GM12878 (cell line): ENCODE results near the gene COL4A1. TPM values are rescaled to one million over a fixed set of nuclear protein-coding genes. Genes with fewer than 3 reads are reported as not detected.

Experiments
- ATAC-seq: fragments of 200-7000 bp; cut with Tn5 transposase; 3 replicates; pipeline ENCODE4 v1.9.1; 2020; ENCODE audit warnings: mild to moderate bottlenecking, moderate library complexity
- BruUV-seq: library from RNA; stranded (reverse); fragments of 400-500 nt; replicated peaks from 2 replicates; lab custom pipeline; 2021; lab: Mats Ljungman, UMichigan
- CTCF ChIA-PET: fragments of 300-600 bp; sonication (Branson Sonifier 250); formaldehyde crosslinking; extraction: SDS; loops from one replicate; lab custom pipeline; 2021; ENCODE audit warnings: inconsistent platforms; lab: Yijun Ruan, JAX
- POLR2A ChIA-PET: fragments of 350-600 bp; formaldehyde crosslinking; extraction: SDS; loops from one replicate; lab custom pipeline; 2021; ENCODE audit warnings: inconsistent platforms; lab: Charles Lee
- RAD21 ChIA-PET: fragments of 300-600 bp; sonication (Branson Sonifier 250); formaldehyde crosslinking; loops from one replicate; lab custom pipeline; 2023; ENCODE audit warnings: antibody characterized with exemption; ENCODE audit not compliant: unreplicated experiment; lab: Charles Lee
- SMC1A ChIA-PET: fragments of 300-600 bp; sonication (Branson Sonifier 250); formaldehyde crosslinking; loops from one replicate; lab custom pipeline; 2023; ENCODE audit not compliant: unreplicated experiment, uncharacterized antibody; lab: Charles Lee
- DNase-seq: peaks from one replicate; pipeline ENCODE4 v3.0.0-alpha.2; 2011; ENCODE audit warnings: low read depth, low spot score
- FAIRE-seq: peaks from 3 replicates; lab custom pipeline; 2011; peaks lifted over from hg19 to GRCh38; lab: Jason Lieb, UNC
- H2AFZ ChIP-seq: 2 replicates; pipeline ENCODE4 v1.6.0; 2011; ENCODE audit warnings: low read depth, low read length, control low read depth; ENCODE audit not compliant: control insufficient read depth
- H3K27ac ChIP-seq: 2 replicates; pipeline ENCODE4 v1.5.1; 2011; ENCODE audit warnings: control low read depth; ENCODE audit not compliant: control insufficient read depth, insufficient read depth
- H3K27me3 ChIP-seq, 2 experiments: replicated peaks in 1 of 2; 2 replicates each; pipeline versions ENCODE4 v1.6.0 to v1.6.1; 2011; ENCODE audit warnings: low read length in 1 of 2; ENCODE audit not compliant: control insufficient read depth in 2 of 2, insufficient read depth in 2 of 2
- H3K36me3 ChIP-seq, 2 experiments: 2 replicates each; pipeline ENCODE4 v1.5.1; 2011; ENCODE audit warnings: low read length in 1 of 2; ENCODE audit not compliant: control insufficient read depth in 2 of 2, insufficient read depth in 2 of 2
- H3K4me1 ChIP-seq: 2 replicates; pipeline ENCODE4 v1.6.1; 2011; ENCODE audit warnings: mild to moderate bottlenecking, low read length, moderate library complexity, mixed read lengths; ENCODE audit not compliant: control insufficient read depth, insufficient read depth
- H3K4me2 ChIP-seq: 2 replicates; pipeline ENCODE4 v1.6.0; 2011; ENCODE audit warnings: control low read depth; ENCODE audit not compliant: control insufficient read depth, insufficient read depth
- H3K4me3 ChIP-seq: fragments of 200-600 bp; sonication (generic); 2 replicates; pipeline ENCODE4 v1.5.1; 2016
- H3K79me2 ChIP-seq: 2 replicates; pipeline ENCODE4 v1.6.0; 2011; ENCODE audit warnings: low read length; ENCODE audit not compliant: control insufficient read depth, insufficient read depth
- H3K9ac ChIP-seq: 2 replicates; pipeline ENCODE4 v1.8.0; 2011; ENCODE audit warnings: low read length, control low read depth, mixed read lengths; ENCODE audit not compliant: control insufficient read depth, insufficient read depth
- H3K9me3 ChIP-seq: replicated peaks from 3 replicates; pipeline ENCODE4 v1.5.1; 2011; ENCODE audit warnings: mild to moderate bottlenecking, low read length; ENCODE audit not compliant: control insufficient read depth, insufficient read depth
- H4K20me1 ChIP-seq: 2 replicates; pipeline ENCODE4 v1.6.0; 2011; ENCODE audit not compliant: control insufficient read depth, insufficient read depth
- EED ChIP-seq: sonication (generic); IDR thresholded peaks from 2 replicates; pipeline ENCODE4 v1.6.1; 2016; ENCODE audit warnings: antibody characterized with exemption, low read depth
- EP300 ChIP-seq, 2 experiments: fragments of 150-350 bp in 1 of 2; IDR thresholded peaks; 2 replicates each; pipeline ENCODE4 v1.6.1; 2011 to 2012; ENCODE audit warnings: low read depth in 2 of 2, low read length in 2 of 2, borderline replicate concordance in 1 of 2, improper control_type of control experiment in 1 of 2, inconsistent platforms in 1 of 2; ENCODE audit not compliant: control insufficient read depth in 1 of 2
- NR2C2 ChIP-seq: IDR thresholded peaks from 2 replicates; pipeline ENCODE4 v1.6.1; 2011; ENCODE audit warnings: borderline replicate concordance, low read depth; ENCODE audit not compliant: control insufficient read depth, insufficient read length
- NRF1 ChIP-seq: conservative IDR thresholded peaks from 2 replicates; pipeline ENCODE4 v1.6.1; 2011; ENCODE audit warnings: mild to moderate bottlenecking, low read depth, low read length, improper control_type of control experiment
- WGBS: methylation state at CpG from one replicate; pipeline ENCODE4 v1.1.6; 2016; ENCODE audit warnings: low lambda C conversion rate; ENCODE audit not compliant: insufficient replicate concordance, insufficient coverage; ENCODE audit errors: missing lambda C conversion rate; 5-methylcytosine and 5-hydroxymethylcytosine counted together
- in situ Hi-C: fragments of 300-500 bp; cut with MboI; formaldehyde crosslinking; loops from 9 replicates; pipeline ENCODE4 v1.14.3; 2018; ENCODE audit warnings: mixed read lengths
- intact Hi-C: fragments of 100-400 bp; cut with micrococcal nuclease; formaldehyde crosslinking; loops from one replicate; pipeline ENCODE4 v1.14.2; 2022; ENCODE audit not compliant: unreplicated experiment
- polyA plus RNA-seq, 11 experiments: library from polyadenylated mRNA; depleted of rRNA in 4 of 11; unstranded in 6 of 11; stranded (reverse) in 5 of 11; fragments of >200 nt; fragmentation: Nextera tagmentation in 4 of 11; fragmentation: Illumina TruSeq in 1 of 11; extraction: Ambion mirVana in 4 of 11; extraction: Trizol in 1 of 11; gene quantifications; 1 replicate in 1 of 11; 2 replicates in 10 of 11; pipeline versions ENCODE4 v1.2.1 to v1.2.3, GENCODE V29; 2011 to 2016; ENCODE audit warnings: inconsistent platforms in 2 of 11, missing spikeins in 2 of 11, low read depth in 1 of 11
- total RNA-seq, 4 experiments: library from RNA; depleted of rRNA in 3 of 4; stranded (reverse); fragments of >200 nt in 3 of 4; fragmentation: Illumina TruSeq in 1 of 4; extraction: Trizol in 1 of 4; gene quantifications; 2 replicates each; pipeline versions ENCODE4 v1.2.1 to v1.2.3, GENCODE V29; 2013 to 2021
- TF ChIP-seq, protein P1 (sequence below): IDR thresholded peaks from 2 replicates; pipeline ENCODE4 v1.6.1; 2011; ENCODE audit warnings: low read depth, low read length, improper control_type of control experiment, borderline replicate concordance
- TF ChIP-seq, protein P2 (sequence below): fragments of 450-650 bp; formaldehyde crosslinking; IDR thresholded peaks from 2 replicates; pipeline ENCODE4 v1.5.0; 2022; ENCODE audit warnings: mild to moderate bottlenecking, missing genetic modification characterization
- TF ChIP-seq, protein P3 (sequence below): fragments of 450-650 bp; IDR thresholded peaks from 2 replicates; pipeline ENCODE4 v1.6.1; 2017; ENCODE audit warnings: borderline replicate concordance
- TF ChIP-seq, protein P4 (sequence below): fragments of 450-650 bp; formaldehyde crosslinking; IDR thresholded peaks from 2 replicates; pipeline ENCODE4 v1.4.0; 2020; ENCODE audit warnings: mild to moderate bottlenecking, moderate library complexity
- TF ChIP-seq, protein P5 (sequence below): IDR thresholded peaks from 2 replicates; pipeline ENCODE4 v1.6.1; 2012; ENCODE audit warnings: low read depth, low read length, improper control_type of control experiment

Gene COL4A1
- total and polyA plus RNA-seq, 10 of the 15 experiments (the other 5 are each of a cell fraction or from before 2014, with no cell fraction given) = 0.07 to 0.31 (median 0.13) TPM; not detected in 6

DNA sequence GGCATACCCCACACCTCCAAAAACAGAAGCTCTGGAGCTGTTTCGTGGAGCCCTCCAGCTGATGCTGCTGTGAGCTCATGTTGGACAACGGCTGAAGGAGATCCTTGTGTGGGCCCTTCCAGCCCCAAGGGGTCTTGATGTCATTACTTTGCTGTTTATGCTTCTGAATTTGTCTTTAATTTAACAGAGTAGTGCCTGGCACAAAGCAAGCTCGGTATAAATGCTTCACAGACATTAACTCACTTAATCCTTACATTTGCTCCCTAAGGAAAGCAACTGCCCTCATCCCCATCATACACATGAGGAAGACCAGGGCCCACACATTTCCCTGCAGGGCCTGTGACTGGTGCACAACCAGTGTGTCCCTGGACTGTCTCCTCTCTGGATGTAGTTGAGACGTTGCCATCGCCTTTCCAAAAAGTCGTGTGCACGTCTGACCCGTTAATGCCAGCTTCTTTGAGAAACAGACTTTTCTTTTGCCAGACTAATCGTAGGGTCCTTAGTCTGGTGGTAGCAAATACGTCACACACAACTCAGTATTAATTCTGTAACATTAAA is 7.6 kb downstream of the COL4A1 start:
- no peaks in the 10 kb centered on the region for H3K79me2 ChIP-seq
- ATAC-seq = no peak
- no peaks in the 10 kb centered on the region for H3K9me3 ChIP-seq
- no peak overlapping the region for H3K4me3 ChIP-seq
- POLR2A ChIA-PET = no interaction called here
- SMC1A ChIA-PET = interaction anchor here (1.5 kb wide), 1 partner anchor 25 kb away, joined by 5 read pairs; no protein-coding TSS in a partner anchor
- no peak for DNase-seq
- H3K4me2 ChIP-seq = no peak overlapping the region
- no peaks in the 10 kb centered on the region for H3K4me1 ChIP-seq
- in situ Hi-C loops = no loop called here
- CTCF ChIA-PET = interaction anchor here (2.0 kb wide), 1 partner anchor 111 kb away, joined by 4 read pairs; no protein-coding TSS in a partner anchor
- FAIRE-seq = no peak
- intact Hi-C loops = no loop called here
- BruUV-seq = no TSS peak
- H4K20me1 ChIP-seq = no peaks in the 10 kb centered on the region; the same call in 1 of the 2 replicates
- H2AFZ ChIP-seq = no peak overlapping the region
- 22% methylated on average over 10 of the region's 10 CpGs for WGBS
- H3K36me3 ChIP-seq = no peaks in the 10 kb centered on the region
- RAD21 ChIA-PET = no interaction called here
- peaks cover 11% of the 10 kb centered on the region in 2 experiments for H3K27me3 ChIP-seq
- no peak overlapping the region for H3K27ac ChIP-seq
- H3K9ac ChIP-seq = no peak overlapping the region
- no peak for TF ChIP-seq EP300 (IDR thresholded peaks at IDR 0.05; ENCODE audit: borderline replicate concordance in 1 of 2, control insufficient read depth in 1 of 2, low read depth in 2 of 2, low read length in 2 of 2)
- no peak for TF ChIP-seq EED
- TF ChIP-seq, protein P1, sequence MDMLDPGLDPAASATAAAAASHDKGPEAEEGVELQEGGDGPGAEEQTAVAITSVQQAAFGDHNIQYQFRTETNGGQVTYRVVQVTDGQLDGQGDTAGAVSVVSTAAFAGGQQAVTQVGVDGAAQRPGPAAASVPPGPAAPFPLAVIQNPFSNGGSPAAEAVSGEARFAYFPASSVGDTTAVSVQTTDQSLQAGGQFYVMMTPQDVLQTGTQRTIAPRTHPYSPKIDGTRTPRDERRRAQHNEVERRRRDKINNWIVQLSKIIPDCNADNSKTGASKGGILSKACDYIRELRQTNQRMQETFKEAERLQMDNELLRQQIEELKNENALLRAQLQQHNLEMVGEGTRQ = no peak
- TF ChIP-seq, protein P2, sequence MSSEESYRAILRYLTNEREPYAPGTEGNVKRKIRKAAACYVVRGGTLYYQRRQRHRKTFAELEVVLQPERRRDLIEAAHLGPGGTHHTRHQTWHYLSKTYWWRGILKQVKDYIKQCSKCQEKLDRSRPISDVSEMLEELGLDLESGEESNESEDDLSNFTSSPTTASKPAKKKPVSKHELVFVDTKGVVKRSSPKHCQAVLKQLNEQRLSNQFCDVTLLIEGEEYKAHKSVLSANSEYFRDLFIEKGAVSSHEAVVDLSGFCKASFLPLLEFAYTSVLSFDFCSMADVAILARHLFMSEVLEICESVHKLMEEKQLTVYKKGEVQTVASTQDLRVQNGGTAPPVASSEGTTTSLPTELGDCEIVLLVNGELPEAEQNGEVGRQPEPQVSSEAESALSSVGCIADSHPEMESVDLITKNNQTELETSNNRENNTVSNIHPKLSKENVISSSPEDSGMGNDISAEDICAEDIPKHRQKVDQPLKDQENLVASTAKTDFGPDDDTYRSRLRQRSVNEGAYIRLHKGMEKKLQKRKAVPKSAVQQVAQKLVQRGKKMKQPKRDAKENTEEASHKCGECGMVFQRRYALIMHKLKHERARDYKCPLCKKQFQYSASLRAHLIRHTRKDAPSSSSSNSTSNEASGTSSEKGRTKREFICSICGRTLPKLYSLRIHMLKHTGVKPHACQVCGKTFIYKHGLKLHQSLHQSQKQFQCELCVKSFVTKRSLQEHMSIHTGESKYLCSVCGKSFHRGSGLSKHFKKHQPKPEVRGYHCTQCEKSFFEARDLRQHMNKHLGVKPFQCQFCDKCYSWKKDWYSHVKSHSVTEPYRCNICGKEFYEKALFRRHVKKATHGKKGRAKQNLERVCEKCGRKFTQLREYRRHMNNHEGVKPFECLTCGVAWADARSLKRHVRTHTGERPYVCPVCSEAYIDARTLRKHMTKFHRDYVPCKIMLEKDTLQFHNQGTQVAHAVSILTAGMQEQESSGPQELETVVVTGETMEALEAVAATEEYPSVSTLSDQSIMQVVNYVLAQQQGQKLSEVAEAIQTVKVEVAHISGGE (CRISPR knock-in tag) = no peak
- TF ChIP-seq, protein P3, sequence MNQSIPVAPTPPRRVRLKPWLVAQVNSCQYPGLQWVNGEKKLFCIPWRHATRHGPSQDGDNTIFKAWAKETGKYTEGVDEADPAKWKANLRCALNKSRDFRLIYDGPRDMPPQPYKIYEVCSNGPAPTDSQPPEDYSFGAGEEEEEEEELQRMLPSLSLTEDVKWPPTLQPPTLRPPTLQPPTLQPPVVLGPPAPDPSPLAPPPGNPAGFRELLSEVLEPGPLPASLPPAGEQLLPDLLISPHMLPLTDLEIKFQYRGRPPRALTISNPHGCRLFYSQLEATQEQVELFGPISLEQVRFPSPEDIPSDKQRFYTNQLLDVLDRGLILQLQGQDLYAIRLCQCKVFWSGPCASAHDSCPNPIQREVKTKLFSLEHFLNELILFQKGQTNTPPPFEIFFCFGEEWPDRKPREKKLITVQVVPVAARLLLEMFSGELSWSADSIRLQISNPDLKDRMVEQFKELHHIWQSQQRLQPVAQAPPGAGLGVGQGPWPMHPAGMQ = no peak
- TF ChIP-seq, protein P4, sequence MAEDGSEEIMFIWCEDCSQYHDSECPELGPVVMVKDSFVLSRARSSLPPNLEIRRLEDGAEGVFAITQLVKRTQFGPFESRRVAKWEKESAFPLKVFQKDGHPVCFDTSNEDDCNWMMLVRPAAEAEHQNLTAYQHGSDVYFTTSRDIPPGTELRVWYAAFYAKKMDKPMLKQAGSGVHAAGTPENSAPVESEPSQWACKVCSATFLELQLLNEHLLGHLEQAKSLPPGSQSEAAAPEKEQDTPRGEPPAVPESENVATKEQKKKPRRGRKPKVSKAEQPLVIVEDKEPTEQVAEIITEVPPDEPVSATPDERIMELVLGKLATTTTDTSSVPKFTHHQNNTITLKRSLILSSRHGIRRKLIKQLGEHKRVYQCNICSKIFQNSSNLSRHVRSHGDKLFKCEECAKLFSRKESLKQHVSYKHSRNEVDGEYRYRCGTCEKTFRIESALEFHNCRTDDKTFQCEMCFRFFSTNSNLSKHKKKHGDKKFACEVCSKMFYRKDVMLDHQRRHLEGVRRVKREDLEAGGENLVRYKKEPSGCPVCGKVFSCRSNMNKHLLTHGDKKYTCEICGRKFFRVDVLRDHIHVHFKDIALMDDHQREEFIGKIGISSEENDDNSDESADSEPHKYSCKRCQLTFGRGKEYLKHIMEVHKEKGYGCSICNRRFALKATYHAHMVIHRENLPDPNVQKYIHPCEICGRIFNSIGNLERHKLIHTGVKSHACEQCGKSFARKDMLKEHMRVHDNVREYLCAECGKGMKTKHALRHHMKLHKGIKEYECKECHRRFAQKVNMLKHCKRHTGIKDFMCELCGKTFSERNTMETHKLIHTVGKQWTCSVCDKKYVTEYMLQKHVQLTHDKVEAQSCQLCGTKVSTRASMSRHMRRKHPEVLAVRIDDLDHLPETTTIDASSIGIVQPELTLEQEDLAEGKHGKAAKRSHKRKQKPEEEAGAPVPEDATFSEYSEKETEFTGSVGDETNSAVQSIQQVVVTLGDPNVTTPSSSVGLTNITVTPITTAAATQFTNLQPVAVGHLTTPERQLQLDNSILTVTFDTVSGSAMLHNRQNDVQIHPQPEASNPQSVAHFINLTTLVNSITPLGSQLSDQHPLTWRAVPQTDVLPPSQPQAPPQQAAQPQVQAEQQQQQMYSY (CRISPR knock-in tag) = no peak
- TF ChIP-seq, protein P5, sequence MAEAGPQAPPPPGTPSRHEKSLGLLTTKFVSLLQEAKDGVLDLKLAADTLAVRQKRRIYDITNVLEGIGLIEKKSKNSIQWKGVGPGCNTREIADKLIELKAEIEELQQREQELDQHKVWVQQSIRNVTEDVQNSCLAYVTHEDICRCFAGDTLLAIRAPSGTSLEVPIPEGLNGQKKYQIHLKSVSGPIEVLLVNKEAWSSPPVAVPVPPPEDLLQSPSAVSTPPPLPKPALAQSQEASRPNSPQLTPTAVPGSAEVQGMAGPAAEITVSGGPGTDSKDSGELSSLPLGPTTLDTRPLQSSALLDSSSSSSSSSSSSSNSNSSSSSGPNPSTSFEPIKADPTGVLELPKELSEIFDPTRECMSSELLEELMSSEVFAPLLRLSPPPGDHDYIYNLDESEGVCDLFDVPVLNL = no peak
- TF ChIP-seq NR2C2 = no peak
- no peak for TF ChIP-seq NRF1
